ENCODE measurements around the gene NHLH1.
A peak's percentile ranks its signal among the peaks of the same experiment; 100 is the strongest.

Gene NHLH1

GRCh38 chr1:160400646-160401486, 34.0 kb downstream of the NHLH1 start:
- H3K27me3 ChIP-seq (replicated peaks; ENCODE audit: control insufficient read depth, insufficient read depth, low read length): no peaks in the 10 kb centered on the region
- no peaks in the 10 kb centered on the region for H3K36me3 ChIP-seq (ENCODE audit: control insufficient read depth, insufficient read depth, low read length)
- peak overlapping the region; percentile 54 for H3K4me3 ChIP-seq (replicated peaks; ENCODE audit: low read depth, low read length)
- DNase-seq (ENCODE audit: extremely low read depth, insufficient read length): no peak
- TF ChIP-seq CTCF (IDR thresholded peaks at IDR 0.05; ENCODE audit: insufficient read depth, low read length, poor library complexity, severe bottlenecking): no peak

DNA sequence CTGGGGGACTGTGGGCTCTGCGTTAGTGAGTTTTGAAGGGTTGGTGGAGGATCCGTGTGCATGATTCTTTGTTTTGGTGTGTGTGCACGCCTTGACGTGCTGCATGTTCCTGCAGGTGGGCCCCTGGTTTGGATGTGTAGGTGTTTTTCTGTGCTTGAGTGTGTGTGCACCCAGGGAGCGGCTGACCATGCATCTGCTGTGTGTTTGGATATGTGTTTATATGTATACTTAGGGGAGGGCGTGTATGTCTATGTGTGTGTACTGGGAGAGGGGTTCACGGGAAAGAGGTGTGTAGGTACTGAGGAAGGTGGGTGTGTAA, 34.6 kb downstream of the NHLH1 start:
- DNase-seq (ENCODE audit: extremely low read depth, insufficient read length): no peak
- Histone ChIP-seq H3K36me3 (ENCODE audit: control insufficient read depth, insufficient read depth, low read length) (no peaks in the 10 kb centered on the region), H3K27me3 (replicated peaks; ENCODE audit: control insufficient read depth, insufficient read depth, low read length) (no peaks in the 10 kb centered on the region), H3K4me3 (replicated peaks; ENCODE audit: low read depth, low read length) (no peak overlapping the region; the same call in 1 of the 2 replicates)
- TF ChIP-seq CTCF (IDR thresholded peaks at IDR 0.05; ENCODE audit: insufficient read depth, low read length, poor library complexity, severe bottlenecking): no peak

DNA sequence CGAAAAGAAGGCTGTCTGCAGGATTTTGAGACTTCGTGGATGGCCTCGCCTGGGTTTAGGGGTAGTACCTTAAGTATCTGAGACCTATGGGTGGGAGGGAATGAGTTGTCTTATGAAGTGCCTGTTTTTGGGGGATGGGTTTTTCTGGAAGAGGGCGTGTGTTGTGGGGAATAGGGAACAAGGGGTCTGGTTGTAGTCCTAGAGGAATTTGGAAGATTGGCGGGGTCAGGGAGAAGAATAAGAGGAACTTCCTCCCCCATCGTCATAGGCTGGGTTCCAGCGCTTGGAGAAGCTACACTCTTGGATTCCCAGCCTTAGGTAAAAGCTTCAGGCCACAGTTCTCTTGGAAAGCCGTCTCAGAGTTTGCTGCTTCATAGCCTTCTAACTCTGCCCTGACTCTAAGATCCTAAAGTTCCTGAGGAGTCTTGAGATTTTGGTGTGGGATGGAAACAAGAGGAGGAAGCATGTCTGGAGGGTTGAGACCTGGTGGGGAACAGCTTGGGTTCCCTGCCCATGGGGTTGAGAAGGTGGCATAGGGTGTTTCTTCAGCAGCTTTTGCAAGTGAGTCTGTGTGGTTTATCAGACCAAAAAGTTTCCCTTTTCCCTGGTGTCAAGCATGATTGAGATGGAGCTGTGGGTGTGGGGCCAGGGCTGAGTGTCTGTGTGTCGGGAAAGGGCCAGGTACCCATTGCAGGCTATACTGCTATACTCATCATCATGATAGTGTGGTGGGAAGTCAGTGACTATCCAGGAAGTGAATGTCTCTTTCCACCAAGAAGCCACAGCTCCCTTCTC, 35.3 kb downstream of the NHLH1 start:
- DNase-seq (ENCODE audit: extremely low read depth, insufficient read length): no peak
- no peaks in the 10 kb centered on the region for H3K27me3 ChIP-seq (replicated peaks; ENCODE audit: control insufficient read depth, insufficient read depth, low read length)
- no peak overlapping the region for H3K4me3 ChIP-seq (replicated peaks; ENCODE audit: low read depth, low read length)
- TF ChIP-seq CTCF (IDR thresholded peaks at IDR 0.05; ENCODE audit: insufficient read depth, low read length, poor library complexity, severe bottlenecking): no peak
- no peaks in the 10 kb centered on the region for H3K36me3 ChIP-seq (ENCODE audit: control insufficient read depth, insufficient read depth, low read length)

GRCh38 chr1:160403244-160403643, 36.4 kb downstream of the NHLH1 start:
- no peak for TF ChIP-seq CTCF (IDR thresholded peaks at IDR 0.05; ENCODE audit: insufficient read depth, low read length, poor library complexity, severe bottlenecking)
- H3K36me3 ChIP-seq (ENCODE audit: control insufficient read depth, insufficient read depth, low read length): no peaks in the 10 kb centered on the region
- no peak overlapping the region for H3K4me3 ChIP-seq (replicated peaks; ENCODE audit: low read depth, low read length)
- no peak for DNase-seq (ENCODE audit: extremely low read depth, insufficient read length)
- no peaks in the 10 kb centered on the region for H3K27me3 ChIP-seq (replicated peaks; ENCODE audit: control insufficient read depth, insufficient read depth, low read length)

- TF ChIP-seq CTCF (IDR thresholded peaks at IDR 0.05; ENCODE audit: insufficient read depth, low read length, poor library complexity, severe bottlenecking): no peak
- no peak overlapping the region for H3K4me3 ChIP-seq (replicated peaks; ENCODE audit: low read depth, low read length)
- no peaks in the 10 kb centered on the region for H3K27me3 ChIP-seq (replicated peaks; ENCODE audit: control insufficient read depth, insufficient read depth, low read length)
- no peak for DNase-seq (ENCODE audit: extremely low read depth, insufficient read length)
- no peaks in the 10 kb centered on the region for H3K36me3 ChIP-seq (ENCODE audit: control insufficient read depth, insufficient read depth, low read length)
Measured at GRCh38 chr1:160404094-160404493, 37.2 kb downstream of the NHLH1 start.
